ENCODE results near the gene PLEKHF1.

Gene PLEKHF1

DNA sequence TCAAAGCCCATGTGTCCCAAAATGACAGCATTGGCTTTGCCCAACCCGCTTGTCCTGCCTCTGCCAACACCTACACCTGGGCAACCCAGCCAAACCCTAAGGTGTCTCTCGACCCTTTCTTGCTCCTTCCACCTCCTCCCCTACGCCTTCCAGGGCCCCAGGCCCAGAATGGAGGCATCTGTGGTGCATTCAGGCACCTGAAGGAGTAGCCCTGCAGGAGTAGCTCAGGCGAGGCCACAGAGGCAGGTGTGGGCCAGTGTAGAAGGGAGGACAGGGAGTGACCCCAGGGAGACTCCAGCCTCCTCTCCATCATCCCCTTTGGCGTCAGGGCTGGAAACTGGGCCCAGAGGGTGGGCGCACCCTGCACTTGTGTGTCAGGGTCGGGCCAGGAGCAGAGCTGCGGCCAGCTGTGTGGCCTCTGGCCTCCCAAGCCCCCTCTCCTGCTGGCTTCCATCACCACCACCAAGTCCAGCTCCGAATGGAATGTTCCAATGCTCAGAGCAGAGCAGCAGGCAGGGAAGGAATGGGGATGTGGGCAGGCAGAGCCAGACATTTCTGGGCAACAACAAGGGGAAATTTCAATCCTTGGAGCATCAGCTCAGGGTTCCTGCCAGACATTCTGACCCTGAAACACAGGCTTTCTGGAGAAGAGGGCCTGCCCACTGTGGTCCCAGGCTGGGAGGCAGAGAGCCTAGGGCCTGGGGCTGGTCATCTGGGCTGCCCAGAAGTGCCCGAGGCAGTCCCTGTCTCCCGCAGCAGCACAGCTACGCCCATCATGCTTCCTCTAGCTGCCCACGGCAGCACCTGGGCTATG lies 16.4 kb downstream of the PLEKHF1 start:
- no peak for DNase-seq

DNA sequence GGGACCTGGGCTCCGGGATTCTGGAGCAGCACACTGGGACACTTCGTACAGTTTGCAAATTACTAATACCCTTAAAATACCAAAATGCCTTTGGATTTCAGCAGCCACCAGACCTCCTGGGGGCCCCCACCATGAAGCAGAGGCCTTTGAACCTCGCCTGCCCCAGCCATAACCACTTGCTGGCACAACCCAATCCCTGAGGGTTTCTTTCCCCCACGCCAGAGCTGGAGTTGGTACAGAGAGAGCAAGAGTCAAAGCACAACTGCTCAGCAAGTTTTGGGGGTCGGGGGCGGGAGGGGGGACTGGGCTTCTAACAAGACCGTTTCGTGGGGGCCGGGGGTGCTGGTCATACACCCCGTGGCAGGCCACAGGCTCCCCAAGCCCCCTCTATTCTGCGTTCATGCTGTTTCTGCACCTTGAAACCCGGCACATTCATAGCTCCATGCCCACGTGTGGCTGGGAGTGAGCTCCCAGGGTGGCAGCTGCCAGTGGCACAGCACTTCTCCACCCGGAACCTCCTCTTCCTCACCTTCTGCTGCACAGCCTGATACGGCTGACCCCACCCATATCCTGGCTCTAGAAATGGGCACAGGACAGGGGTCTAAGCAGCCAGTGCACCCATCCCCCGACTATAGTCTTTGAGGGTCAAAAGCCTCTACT lies 17.1 kb downstream of the PLEKHF1 start:
- DNase-seq = no peak

DNA sequence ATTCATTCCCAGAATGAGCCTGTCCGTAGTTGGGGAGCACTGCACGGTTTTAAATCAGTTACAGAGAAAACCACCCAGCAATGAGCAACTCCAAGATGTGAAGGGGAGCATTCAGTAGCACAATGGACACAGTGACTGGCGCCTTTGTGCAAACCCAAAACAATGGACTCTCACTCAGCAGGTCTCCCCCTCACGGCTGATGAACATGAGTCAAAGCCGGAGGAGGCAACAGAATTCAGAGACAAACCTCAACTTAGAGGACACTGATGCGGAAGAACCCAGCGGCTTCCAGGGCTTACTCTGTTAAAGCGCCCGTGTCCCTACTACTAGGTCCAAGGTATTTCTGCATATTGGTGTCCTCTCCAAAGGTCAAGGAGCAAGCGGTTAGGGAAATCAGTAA lies 17.7 kb downstream of the PLEKHF1 start:
- DNase-seq = no peak

DNA sequence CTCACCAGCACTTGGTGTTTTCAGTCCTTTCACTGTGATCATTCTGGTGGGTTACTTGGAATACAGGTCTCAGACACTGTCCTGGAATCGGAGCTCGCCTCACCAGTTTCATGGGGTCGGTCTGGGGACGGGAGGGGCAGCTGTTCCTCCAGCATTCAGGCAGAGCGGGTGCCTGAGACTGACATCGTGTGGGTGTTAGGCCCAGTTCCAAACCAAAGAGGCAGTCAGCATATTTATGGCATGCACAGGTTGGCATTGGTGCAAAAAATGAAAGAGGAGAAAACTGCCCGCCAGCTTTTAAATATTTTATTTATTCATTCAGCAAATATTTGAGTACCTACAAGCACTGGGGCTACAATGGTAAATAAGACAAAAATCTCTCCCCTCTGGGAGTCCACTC lies 20.1 kb downstream of the PLEKHF1 start:
- DNase-seq = no peak

DNA sequence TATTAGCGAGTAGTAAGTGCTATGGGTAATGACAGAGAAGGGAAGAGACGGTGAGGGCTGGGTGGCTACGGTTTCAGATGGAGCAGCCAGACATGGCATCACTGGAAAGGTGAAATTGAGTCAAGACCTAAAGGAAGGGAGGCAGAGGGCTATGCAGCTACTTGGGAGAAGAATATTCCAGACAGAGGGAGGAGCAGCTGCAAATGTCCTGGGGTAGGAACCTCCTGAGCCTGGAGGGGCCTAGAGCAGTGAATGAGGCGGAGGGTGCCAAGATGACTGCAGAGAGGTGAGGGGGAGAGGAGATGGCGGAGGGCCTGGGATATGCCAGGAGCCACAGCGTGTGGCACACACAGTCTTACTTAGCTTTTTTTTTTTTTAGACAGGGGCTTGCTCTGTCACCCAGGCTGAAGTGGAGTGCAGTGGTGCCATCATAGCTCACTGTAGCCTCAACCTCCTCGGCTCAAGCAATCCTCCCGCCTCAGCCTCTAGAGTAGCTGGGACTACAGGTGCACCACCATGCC lies 21.1 kb downstream of the PLEKHF1 start:
- no peak for DNase-seq

DNA sequence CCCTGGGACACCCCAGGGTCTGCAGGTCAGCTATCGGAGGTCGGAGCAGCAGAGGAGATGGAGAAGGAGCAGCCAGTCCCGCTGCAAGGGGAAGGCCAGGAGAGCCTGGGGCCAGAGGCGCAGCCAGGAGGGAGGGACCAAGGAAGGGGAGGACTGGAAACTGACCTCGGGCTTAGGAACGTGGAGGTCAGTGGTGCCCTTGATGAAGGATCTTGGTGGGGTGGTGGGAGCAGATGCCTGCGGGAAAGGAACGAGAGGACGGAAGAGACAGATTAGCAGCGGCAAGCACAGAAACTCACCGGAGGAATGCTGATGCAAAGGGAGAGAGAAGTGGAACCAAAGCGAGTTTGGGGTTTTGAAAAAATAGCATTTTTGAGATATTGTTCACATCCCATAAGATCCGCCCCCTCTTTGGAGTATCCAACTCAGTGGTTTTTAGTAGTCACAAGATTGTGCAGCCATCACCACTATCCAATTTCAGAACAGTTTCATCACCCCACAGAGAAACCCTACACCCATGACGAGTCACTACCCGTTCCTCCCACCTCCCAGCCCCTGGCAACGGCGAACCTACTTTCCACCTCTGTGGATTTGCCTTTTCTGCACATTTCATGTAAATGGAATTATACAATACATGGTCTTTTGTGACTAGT lies 22.1 kb downstream of the PLEKHF1 start:
- DNase-seq = peak in 1 of 2 experiments; percentile 41

DNA sequence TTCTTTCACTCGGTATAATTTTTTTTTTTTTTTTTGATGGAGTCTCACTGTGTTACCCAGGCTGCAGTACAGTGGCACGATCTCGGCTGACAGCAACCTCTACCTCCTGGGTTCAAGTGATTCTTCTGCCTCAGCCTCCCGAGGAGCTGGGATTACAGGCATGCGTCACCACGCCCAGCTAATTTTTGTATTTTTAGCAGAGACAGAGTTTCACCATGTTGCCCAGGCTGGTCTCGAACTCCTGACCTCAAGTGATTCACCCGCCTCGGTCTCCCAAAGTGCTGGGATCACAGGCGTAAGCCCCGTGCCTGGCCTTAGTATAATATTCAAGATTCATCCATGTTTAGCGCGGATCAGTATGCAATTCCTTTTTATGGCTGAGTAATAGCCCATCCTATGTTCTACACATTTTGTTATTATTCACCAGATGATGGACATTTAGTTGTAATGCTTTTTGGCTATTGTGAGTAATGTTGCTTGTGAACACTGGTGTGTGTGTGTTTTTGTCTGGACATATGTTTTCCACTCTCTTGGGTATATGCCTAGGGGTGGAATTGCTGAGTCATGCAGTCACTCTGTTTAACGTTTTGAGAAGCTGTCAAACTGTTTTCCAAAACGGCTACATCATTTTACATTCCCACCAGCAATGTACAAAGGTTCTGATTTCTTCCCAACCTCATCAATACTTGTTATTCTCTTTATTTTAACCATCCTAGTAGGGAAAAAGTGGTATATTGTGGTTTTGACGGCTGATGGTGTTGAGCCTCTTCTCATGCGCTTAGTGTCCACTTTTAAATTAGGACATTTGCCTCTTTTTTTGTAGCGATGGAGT lies 22.9 kb downstream of the PLEKHF1 start:
- DNase-seq = no peak

DNA sequence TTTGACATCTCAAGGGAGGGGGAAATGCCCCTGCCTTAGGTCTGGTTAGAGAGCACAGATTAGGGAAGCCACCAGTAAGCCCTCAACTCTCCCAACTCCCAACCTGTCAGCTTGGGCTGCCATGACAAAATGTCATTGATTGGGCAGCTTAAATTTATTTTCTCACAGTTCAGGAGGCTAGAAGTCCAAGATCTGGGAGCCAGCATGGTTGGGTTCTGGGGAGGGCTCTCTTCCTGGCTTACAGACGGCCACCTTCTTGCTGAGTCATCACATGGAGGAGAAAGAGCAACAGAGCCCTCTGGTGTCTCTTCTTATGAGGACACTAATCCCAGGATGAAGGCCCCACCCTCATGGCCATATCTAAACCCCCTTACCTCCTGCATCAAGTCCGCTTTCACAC lies 25.6 kb downstream of the PLEKHF1 start:
- DNase-seq = peak in 1 of 2 experiments; percentile 55

DNA sequence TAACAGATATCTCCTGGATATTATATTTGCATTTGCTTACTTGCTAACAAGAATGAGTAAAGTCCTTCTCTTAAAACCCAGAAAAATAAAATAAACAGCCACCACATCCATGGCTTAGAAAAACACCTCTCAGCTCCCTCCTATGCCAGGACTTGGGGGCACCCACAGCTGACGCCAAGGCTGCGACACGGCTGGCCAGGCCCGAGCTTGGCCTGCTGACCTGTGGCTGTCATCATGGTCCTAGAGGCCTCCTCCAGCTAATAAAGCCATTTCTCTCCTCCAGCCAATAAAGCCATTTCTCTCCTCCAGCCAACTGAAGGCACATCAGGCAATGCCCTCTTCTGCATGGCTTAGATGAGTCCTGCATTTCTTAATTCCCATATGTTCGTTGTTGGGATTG lies 28.9 kb downstream of the PLEKHF1 start:
- DNase-seq = no peak

DNA sequence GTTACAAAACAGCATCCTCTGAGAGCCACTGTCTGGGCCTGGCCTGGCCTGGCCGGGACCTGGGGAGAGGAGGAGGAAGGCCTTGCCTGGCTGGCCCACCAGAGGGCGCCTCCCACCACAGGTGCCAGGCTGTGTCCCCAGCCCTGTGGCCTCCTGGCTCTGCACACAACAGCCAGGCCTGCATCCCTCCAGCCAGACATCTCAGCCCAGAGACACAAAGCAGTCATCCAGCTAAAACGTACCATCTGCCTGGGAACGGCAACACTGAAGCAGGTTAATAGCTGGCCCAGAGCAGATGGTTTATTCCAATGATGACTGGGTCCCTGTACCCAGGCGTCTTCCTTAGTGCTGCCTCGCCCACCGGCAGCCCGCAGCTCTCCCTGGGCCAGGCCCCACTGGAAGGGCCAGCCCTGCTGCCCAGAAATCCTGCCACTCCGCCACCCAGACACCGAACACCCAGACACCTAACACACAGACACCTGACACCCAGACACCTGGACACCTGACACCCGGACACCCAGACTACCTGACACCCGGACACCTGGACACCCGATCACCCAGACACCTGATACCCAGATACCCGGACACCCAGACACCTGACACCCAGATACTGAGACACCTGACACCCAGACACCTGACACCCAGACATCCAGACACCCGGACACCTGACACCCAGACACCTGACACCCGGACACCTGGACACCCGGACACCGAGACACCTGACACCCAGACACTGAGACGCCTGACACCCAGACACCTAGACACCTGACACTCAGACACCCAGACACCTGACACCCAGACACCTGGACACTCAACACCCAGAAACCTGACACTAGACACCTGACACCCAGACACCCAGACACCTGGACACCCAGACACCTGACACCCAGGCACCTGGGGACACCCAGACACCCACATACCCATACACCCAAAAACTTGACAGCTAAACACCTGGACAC lies 29.7 kb downstream of the PLEKHF1 start:
- DNase-seq = peak; percentile 73 to 82

DNA sequence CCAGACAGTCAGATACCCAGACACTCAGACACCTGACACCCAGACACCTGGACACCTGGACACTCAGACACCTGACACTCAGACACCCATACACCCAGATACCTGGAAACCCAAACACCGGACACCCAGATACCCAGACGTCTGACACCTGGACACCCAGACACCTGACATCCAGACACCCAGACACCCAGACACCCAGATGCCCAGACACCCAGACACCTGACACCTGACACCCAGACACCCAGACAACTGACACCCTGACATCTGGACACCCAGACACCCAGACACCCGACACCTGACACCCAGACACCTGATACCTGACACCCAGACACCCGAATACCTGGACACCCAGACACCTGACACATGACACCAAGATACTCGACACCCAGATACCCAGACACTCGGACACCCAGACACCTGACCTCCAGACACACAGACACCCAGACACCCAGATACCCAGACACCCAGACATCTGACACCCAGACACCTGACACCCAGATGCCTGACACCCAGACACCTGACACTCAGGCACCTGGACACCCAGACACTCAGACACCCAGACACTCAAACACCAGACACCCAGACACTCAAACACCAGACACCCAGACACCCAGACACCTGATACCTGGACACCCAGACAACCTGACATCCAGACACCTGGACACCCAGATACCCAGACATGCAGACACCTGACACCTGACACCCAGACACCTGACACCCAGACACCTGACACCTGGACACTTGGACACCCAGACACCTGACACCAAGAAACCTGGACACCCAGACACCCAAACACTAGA lies 30.7 kb downstream of the PLEKHF1 start:
- no peak for DNase-seq

DNA sequence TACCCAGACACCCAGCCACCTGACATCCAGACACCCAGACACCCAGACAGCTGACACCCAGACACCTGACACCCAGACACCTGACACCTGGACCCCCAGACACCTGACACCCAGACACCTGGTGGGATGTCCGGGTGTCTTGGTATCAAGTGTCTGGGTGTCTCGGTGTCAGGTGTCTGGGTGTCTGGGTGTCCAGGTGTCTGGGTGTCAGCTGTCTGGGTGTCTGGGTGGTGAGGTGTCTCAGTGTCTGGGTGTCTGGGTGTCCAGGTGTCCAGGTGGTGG lies 31.2 kb downstream of the PLEKHF1 start:
- no peak for DNase-seq

DNA sequence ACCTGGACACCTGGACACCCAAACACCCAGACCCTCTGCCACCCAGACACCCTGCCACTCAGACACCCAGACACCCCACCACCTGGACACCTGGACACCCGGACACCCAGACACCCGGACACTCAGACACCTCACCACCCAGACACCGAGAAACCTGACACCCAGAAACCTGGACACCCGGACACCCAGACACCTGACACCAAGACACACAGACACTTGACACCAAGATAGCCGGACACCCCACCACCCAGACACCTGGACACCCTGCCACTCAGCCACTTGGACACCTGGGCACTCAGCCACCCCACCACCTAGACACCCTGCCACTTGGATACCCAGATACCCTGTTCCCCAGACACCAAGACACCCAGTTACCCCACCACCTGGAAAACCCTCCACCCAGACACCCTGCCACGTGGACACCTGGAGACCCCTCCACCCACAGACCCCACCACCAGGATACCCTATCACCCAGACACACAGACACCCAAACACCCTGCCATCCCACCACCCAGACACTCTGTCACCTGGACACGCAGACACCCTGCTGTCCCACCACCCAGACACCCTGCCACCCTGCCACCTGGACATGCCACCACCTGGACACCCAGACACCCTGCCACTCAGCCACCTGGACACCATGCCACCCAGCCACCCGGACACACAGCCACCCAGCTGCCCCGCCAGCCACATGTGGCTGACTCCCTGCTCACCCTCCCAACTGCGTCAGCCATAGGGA lies 32.4 kb downstream of the PLEKHF1 start:
- DNase-seq = no peak

DNA sequence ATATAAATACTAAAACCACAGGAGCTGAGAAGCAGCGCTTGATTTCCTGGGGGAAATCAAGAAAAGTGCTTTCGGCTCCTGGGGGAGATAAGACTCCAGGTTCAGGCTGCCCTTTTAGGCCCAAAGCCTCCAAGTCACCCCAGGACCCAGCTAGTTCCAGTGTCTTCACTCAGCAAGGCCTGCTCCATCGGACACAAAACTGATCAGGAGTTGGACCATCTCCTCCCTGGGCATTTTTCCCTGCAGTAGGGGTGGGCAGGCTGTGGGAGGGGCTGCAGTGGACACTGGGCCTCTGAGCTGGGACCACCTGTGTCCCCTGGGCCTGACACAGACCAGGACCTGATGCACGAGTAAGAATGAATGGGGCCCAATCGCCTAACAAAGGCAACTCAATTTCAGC lies 34.6 kb downstream of the PLEKHF1 start:
- no peak for DNase-seq

DNA sequence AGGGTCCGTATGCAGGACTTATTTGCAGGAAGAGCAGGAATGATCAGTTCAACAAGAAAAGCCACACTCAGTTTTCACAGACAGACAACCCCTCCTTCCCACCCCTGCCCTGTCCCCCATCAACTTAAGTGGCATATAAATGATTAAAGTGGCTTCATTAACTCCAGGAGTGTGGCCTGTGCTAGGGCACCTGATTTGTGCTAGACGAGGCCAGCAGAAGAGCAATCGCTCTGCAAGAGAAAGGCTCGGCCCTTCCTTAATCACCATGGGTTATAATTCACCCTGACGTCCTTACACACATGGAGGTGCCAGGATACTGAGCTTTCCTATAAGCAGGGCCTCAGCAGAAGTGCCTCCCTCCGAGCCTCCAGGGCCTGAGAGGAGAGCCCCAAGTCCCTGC lies 35.2 kb downstream of the PLEKHF1 start:
- no peak for DNase-seq

DNA sequence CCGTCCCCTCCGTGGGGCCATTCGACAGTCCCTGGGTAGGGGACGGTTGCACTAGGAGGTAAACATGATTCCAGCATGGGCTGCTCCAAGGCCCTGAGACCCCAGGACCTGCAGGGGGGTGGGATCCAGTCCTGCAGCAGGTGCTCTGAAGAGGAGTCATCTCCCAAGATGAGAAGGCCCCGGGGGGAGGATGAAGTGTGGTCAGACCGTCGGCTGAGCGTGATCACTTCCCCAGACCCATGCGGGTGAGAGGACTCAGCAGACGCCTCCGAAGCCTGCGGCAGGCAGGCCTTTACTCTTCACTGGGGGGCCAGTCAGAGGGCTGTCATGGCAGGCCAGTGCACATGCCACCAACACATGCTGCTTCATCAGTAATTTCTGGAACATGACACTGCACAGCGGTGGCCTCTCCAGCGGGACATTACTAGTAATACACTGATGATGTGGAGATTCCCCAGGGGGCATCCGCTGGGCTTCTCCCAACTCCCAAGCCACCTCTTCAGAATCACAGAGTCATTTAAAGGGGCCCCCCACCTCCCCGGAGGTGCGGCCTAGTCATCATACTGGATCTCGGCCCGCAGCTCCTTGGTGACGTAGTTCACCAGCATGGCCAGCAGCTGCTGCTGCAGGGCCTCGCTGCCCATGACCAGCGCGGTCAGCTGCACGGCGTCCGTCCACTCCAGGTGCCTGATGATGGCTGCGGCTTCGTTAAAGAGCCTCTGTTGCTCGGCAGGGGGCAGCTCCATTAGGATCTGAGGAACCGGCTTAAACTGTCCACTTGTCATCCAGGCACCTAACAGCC lies 37.1 kb downstream of the PLEKHF1 start:
- no peak for DNase-seq

DNA sequence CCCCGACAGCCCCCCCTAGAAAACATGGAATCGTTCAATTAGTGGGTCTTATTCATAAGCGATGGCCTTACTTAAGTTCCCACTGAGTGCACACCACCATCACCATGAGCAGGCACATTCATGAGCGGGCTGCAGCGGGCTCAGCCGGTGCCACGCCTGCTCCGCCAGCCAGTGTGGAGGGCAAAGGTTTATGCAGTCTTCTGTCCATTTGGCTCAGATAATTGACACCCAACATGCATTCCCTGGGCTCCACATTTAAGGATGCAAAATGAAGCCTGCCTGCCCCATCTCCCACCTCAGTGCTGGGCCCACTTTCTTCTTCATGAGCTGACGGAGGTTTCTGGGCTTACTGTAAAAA lies 37.7 kb downstream of the PLEKHF1 start:
- DNase-seq = no peak

DNA sequence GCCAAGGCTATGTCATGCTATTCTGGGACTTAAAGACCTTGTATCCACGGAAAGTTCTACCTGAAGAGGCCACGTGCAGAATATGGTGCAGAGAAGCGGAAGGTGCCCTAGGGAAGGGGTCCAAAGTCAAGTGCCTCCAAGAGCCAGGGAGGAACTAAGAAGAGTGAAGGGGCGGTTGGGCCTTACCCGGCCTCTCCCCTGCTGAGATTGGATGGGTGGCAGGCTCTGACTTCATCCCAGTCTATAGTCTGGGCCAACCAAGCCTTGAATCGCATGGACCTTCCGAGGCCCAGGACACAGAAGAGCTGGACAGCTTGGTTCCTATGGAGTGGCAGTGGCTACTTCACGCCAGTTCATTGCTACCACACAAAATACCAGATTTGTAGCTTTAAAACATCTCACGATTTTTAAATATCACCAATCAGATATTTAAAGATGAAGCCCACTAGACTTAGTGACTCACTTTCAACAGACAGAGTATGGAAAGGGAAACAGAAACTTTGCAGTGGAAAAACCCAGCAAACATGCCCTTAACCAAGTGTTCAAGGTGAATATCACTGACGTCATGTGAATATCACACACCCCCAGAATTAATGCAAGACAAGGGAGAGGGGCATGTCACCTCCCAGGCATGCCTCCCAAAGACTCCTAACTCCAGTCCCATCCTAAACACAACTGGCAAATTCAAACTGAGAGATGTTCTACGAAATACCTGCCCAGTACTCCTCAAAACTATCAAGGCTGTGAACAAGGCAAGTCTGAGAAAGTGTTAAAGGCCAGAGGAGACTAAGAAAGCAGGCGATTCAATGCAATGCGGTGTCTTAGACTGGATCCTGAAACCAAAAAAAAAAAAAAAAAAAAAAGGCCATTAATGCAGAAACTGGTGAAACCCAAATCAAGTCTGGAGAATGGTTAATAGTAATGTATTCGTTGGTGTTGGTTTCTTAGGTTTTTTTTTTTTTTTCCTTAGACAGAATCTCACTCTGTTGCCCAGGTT lies 39.6 kb downstream of the PLEKHF1 start:
- no peak for DNase-seq

Data from stimulated activated CD4-positive, alpha-beta T cell treated with anti-CD3 and anti-CD28 coated beads, Interleukin-4, amount 100 ng/mL, for 4 hours (primary cell).